OCI-M1 (cell line): ENCODE data around the gene CYTH1.

ENCODE experiments used
- DNase-seq: peaks from one replicate; lab custom pipeline; 2025; lab: John Stamatoyannopoulos, UW

CYTH1 gene

DNA sequence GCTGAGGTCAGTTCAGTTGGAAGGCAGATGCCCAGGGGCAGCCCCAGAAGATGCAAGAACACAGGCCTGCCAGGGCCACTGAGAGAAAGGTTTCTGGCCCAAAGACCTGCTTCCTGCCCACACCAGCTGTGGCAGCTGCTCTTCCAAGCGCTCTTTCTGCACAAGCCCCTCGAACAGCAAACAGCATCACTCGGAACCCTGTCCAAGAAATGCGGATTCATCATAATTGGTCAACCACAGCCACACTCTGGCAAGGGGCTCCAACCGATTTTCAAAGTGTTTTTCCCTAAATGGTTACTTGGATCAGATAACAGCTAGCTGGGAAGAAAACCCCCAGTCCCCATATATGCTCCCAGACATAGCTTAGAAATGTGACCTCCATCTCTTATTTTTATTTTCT, 133.8 kb downstream of the CYTH1 start:
- no peak for DNase-seq

DNA sequence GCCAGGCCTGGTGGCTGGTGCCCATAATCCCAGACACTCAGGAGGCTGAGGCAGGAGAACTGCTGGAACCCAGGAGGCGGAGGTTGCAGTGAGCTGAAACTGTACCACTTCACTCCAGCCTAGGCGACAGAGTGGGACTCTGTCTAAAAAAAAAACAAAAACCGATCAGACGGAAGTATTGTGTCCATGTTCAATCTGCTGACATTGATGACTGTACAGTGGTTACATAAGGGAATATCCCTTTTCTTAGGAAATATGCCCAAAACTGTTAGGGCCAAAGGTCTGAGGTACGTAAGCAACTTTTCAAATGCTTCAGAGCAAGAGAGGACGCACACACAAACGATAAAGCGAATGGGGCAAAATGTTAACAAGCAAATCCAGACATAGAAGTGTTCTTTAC, 135.0 kb downstream of the CYTH1 start:
- DNase-seq, result no peak

DNA sequence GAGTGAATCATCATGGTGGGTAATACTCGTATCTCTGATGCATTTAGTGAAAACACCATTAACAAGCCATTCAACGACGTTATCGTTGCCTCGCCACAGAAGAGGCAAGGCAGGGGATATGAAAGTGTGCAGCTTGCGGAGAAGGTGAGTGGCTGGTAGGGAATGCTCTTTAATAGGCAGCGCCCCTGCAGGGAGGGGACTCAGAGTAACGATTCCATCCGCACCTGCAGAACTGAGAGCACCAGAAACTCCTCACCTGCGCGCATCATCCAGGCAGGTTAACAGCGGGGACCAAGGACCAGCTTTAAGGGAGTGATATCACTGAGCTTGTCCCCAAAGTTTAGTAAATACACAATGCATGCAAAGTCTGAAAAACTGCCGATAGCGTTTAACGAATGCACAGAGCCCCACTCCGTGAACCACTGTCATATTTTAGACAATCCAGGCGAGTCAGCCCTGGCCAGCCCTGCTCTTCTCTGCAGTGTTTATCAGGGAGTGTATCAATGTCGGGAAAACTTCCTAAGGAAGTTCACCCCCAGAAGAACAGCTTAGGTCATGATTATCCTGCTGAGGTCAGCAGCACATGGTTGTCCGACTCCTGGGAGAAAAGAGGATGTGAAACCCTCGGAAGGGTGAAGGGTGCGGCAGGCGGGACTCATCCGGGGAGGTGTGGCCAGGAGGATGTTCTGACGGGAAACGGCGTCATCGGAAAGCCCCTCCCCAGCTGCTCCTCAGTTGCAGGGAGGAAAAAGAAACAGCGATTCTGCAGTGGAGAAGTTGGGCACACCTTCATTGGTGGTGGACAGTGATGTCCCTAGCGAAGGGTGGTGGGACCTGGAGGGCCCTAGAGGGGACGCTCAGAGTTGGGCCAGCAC, 136.4 kb downstream of the CYTH1 start:
- no peak for DNase-seq

DNA sequence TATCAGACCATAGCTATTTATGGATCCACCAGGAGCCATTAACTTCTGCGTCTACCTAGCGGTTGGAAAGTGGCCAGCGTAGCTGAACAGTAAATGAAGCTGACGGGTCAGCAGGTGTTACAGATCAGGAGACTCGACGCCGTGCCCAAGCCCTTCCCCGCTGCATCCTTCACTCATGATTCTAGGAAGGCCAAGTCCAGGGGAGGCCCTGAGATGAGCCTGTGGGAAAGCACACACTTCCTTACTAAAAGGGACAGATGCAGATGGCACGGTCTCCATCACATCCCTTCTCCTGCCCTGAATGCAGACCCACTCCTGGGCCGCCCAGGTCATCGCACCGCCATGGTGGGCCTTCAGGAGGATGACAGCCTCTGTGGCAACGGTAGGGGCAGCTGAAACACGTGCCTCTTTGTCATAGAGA, 137.1 kb downstream of the CYTH1 start:
- no peak for DNase-seq

DNA sequence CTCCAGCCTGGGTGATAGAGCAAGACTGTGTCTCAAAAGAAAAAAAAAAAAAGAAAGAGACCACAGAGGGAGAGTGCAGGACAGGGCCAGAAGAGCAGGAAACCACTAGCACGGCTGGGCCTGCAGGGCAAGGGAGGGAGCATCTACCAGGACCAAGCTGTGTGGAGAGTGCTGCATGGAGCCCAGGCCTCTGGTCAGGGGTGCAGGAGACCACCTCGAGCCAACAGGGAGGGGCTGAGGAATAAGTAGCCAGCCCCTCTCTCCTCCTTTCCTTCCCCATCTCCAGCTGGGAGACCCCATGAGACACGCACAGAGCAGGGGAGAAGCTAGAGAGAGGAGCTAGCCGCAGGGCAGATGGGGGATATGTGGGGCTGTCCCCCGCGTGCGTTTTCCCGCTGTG, 137.8 kb downstream of the CYTH1 start:
- DNase-seq, result no peak

DNA sequence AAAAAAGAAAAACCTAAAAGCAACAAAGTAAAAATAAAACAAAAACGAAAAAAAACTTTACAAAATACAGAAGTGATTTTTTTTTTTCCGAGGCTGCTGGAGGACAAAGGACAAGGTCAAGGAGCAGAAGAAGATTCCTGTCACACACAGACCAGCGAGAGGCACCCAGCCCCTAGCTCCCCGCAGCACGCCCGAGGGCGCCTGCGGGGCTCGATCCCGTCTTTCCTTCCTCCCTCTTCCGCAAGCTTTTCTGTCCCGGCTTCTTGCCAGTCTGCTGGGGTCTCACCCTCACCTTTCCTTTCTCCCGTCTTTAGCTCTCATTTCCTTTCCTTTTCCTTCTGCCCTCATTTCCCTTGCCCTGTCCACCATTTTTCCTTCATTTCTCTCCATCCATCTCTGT, 138.7 kb downstream of the CYTH1 start:
- no peak for DNase-seq

DNA sequence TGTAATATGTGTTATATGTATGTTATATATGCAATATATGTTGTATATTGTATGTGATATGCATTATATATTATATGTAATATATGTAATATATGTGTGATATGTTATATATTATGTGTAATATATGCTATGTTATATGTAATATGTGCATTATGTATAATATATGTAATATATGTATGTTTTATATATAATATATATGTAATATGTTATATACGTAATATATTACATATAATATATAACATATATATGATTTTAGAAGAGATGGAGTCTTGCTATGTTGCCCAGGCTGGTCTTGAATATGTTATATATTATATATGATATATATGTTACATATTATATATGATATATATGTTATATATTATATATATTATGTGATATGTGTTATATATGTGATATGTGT, 139.4 kb downstream of the CYTH1 start:
- no peak for DNase-seq

DNA sequence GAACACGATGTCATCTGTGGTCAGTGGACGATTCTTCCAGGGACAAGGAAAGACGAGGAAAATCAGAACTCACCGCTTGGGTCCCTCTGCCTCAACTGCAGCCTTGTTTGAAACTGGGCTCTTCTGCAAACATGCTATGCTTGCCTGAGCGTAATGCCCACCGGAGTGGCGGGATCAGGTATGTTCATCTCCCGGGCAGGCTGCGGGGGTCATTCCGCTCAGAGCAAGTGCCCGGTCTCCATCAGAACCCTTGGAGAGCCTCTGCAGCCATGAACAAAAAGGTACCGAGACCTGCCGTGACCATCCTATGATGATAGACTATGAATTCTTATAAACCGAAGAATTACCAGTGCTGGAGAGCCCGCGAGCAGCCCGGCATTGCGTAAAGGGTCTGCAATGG, 140.4 kb downstream of the CYTH1 start:
- DNase-seq, result no peak

DNA sequence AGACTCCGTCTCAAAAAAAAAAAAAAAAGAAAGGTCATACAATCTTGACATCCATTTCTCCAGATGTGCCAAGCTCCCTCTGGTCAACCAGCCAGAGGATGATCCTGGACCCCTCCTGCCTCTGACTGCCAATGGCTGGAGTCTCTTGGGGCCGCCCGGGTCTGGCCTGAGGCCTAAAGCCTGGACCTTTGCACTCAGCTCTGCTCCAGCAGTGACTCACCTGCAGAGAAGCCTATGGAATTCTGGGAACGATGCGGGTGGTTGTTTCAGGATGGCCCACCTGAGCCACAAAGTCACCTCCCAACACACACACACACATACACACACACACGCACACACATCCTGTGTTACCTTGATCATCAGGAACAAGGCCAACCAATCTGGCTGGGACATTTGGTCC, 140.8 kb downstream of the CYTH1 start:
- no peak for DNase-seq

DNA sequence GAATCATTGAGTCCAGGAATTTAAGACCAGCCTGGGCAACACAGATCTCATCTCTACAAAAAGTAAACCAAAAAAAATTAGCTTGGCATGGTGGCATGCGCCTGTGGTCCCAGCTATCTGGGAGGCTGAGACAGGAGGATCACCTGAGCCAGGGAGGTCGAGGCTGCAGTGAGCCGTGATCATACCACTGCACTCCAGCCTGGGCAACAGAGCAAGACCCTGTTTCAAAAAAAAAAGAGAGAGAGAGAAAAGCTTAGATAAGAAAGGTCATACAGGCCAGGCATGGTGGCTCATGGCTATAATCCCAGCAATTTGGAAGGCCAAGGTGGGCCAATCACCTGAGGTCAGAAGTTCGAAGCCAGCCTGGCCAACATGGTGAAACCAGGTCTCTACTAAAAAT, 141.4 kb downstream of the CYTH1 start:
- DNase-seq, result no peak

DNA sequence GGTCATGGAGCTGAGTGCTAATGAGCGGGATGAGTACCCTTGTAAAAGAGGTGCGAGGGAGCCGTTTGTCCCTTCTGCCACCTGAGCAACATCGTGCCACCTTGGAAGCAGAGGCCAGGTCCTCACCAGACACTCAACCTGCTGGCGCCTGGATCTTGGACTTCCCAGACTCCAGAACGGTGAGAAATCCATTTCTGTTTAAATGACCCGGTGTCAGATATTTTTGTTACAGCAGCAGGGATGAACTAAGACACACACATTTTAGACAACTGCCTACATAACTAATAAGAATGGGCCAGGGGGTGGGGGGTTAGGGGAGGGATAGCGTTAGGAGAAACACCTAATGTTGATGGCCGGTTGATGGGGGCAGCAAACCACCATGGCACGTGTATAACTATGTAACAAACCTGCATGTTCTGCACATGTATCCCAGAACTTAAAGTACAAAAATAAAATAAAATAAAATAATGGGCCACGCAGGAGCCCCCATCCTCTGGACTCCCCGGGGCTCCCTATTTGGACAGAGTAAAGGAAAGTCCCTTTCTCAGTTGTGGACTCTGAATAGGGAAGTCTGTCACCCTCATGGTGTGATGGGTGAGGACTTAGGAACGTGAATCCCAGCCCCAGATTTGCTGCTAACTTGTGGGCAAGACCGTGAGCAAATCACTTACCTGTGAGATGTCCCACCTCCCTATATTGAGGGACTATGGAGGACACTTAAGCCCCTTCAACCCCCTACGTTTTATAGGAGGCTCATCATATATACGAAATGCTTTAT, 144.2 kb downstream of the CYTH1 start:
- no peak for DNase-seq

DNA sequence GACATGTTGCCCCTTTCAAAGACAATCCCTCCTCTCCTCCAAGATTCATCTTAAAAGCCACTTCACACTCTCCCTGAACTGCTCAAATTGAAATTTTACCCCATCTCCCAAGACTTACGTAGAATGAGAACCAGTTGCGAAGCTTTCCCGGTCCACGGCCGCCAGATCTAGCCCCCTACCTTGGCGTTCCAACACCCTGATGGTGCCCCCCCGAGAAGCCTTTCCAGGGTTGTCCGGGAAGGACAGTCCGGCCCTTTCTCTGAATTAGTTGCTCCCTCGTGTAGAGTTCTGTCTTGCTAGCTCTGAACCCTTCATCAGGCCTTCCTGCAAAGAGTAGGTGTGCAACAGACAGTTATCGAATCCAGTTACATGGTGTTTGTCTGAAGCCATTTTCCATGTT, 144.9 kb downstream of the CYTH1 start:
- DNase-seq, result no peak

DNA sequence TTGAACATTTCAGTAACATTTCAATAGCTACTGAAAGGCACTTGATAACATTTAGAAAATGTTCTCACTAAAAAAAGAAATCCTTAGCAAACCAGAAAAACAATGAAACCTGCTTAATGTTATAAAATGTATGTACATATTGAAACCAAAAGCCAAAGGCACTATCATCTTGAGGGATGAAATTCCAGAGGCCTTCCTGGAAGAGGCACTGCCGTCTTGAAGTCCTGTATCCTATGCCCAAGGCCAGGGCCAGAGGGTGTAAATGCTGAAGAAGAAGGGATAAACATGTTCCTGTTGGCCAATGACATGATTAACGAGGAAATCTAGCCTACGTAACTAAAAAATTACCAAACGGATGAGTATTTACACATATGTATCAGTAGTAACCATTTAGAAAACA, 147.9 kb downstream of the CYTH1 start:
- DNase-seq, result no peak

DNA sequence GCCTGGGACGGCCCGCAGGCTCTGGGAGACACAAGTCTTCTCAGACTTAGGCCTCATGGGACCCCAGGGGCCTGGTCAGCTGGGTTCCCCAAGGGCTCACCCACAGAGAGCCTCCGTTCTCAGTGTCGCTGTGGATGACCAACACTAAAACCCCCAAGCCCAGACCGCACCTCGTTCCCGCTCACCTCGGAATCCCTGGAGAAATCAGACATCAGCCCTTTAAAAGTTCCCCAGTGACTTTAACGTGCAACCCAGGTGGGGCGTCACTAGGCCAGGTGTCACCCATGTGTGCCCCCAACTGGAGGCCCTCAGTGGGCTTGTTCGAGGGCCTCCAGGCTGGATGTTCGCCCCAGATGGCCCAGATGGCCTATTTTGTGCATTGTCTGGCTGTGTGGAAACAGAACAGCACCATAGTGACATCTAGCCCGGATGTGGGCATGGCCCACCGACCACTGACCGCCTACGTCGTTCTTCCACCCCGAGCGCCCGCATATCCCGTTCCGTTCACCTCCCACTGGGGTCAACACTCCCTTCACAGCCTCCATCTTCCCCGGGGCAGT, 152.6 kb downstream of the CYTH1 start:
- no peak for DNase-seq

DNA sequence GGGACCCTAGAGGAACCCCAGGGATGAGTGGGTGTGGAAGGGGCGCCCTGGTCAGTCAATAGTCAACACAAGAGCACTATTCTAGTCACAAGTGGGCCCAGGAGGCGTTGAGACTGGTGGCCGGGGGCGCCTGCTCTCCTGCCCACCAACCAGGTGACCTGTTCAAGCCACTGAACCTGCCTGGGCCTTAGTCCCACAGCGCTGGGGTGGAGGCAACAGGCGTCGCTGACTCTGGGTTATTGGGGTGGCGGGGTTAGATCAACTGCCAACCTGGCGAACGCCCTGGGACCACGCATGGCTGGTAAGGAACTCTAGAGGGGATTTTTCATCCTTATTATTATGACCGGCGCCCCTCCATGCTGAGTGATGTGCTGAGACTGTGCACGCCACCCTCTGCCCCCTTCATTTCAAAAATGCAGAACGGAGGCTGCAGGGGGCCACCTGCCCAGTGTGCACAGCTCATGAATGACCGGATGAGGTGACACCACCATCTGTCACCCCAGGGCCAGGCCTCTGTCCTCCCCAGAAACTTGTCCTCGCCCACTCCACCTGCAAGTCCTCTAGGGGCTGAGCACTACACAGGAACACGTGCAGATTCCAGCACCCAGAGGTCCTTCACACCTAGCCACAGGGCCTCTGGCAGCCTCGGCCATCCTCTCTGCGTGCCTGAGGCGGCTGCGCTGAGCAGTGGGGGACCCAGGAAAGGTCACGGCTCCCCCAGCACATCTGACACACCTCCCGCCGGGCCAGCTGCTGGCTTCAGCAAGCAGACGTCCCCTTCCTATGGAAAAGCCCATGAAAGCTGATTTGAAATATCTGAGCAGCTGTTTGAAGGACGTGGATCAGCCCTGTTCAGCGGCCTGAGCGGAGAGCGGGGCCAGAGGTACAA, 153.3 kb downstream of the CYTH1 start:
- DNase-seq, result no peak

DNA sequence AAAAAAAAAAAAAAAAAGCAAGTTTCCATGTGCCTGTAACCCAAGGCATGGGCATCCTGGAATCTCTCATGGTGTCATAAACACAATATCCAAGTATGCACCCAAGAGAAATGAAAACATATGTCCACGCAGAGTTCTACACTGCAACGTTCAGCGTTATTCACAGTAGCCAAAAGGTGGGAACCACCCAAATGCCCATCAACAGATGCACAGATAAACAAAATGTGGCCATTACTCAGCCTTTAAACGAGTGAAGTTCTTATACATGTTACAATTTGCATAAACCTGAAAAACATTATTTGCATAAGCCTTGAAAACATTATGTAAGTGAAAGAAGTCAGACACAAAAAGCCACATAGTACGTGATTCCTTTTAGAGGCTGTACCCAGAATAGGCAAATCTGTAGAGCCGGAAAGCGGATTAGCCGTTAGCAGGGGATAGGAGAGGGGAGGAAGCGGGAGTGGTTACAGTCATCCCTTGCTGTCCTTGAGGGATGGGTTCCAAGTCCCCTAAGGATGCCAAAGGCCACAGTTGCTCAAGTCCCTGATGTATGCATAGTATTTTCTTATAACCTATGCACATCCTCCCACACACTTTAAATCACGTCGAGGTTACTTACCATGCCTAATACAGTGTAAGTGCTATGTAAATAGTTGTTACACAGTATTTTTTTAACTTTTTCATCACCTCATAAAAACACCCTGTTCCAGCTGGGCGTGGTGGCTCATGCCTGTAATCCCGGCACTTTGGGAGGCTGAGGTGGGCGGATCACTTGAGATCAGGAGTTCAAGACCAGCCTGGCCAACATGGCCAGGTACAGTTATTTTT, 157.5 kb downstream of the CYTH1 start:
- DNase-seq, result no peak
